Activated CD4-positive, CD25-positive, alpha-beta regulatory T cell treated with anti-CD3 and anti-CD28 coated beads, Interleukin-2, amount 50 U/mL, for 16 hours (primary cell): ENCODE results near the gene PRKCZ.

Experiments
- DNase-seq: peaks from one replicate; pipeline ENCODE4 v3.0.0-alpha.2; 2020; ENCODE audit warnings: low read depth, low spot score

Gene PRKCZ

DNA sequence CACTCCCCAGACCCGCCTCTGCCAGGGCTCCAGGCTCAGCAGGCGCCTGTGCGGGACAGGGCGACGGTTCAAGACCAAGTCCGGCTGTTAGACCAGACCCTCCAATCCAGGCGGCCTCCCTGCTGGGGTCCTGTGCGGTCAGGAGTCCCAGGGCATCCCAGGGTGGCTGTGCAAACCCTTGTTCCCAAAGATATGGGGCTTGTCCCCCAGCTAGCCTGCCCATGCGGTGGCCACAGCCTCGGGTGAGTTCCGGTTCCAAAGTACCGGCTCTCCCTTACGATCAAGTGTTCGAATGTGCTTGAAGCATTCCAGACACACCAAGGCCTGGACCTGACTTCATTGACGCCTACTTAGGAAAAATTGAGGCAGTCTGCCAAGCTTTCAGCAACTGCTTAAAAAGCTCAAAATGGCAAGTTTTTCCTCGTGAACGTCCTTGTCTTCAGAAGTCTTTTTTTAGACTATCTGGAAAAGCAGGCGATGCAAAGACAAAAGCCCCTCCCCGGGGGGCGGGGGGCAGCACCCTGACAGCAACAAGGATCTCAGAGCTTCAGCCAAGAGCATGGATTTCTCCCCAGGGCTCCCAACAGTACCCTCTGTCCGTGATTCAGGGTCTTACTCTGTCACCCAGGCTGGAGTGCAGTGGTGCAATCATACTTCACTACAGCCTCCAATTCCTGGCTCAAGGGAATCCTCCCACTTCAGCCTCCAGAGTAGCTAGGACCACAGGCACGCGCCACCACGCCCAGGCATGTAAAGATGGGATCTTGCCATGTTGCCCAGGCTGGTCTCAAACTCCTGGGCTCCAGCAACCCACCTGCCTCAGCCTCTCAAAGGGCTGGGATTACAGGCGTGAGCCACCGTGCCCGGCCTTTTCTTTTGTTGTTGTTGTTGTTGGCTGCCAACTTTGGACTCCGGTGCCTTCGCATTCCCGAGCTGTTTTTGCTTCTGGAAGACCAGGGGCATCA lies 142.1 kb downstream of the PRKCZ start:
- no peak for DNase-seq

DNA sequence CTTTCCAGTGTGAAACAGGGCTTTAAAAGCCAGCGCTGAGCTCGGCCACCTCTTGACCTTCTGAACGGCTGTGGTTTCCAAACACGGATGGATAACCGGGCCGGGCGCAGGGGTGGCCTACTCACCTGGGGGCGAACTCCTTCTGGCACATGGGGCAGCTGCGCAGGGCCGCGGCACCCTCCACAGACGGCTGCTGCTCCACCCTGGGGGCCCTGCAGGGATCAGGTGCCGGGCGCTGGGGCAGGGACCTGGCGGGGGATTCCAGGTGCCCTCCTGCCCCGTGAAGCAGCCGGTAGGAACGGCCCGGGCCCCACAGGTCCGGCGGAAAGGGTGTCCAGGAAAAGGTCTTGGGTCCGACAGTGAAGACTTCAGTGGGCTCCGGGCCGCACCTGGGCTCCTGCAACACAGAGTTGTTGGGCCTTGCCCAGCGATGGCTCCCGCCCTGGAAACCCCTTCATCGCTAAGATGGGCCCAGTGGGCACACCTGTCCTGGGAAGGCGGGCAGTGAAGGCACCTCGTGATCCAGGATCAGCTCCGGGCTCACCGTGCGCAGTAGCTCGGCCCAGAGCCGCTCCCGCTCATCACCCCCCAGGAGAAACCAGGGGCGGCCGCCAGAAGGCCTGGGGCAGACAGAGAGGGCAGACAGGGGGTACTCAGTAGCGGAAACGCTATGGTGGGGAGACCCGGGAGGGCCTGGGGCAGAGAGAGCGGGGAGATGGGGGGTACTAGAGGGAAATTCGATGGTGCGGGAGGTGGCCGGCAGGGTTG lies 143.5 kb downstream of the PRKCZ start:
- DNase-seq = no peak

DNA sequence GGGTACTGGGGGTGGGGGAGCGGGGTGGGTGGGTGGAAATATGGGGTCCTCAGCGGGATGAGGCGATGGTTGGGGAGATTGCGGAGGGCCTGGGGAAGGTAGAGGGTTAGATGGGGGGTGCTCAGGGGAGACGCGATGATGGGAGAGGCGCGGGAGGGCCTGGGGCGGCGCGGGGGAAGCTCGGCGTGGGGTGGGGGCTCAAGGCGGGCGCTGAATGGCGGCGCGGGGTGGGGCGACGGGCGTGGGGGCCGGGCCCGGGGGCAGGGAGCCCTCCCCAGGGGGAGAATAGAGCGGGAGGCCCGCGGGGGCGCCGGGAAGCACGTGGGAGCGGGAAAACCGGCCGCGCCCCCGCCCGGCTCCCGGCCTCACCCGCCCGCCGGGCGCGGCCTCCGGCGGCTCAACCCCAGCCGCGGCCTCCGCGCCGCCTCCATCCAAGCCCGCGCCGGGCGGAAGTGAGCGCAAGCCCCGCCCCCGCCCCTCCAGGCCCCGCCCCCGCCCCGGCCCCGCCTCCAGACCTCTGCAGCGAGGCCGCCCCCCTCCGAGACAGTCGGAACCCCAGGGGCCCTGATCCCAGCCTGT lies 144.2 kb downstream of the PRKCZ start, which contains the start of gene FAAP20:
Gene FAAP20 (minus strand): TSS at position 454 of the 579 bp plus-strand sequence. CDS start 23 bp downstream, at position 431.
- DNase-seq = peak; percentile 52

DNA sequence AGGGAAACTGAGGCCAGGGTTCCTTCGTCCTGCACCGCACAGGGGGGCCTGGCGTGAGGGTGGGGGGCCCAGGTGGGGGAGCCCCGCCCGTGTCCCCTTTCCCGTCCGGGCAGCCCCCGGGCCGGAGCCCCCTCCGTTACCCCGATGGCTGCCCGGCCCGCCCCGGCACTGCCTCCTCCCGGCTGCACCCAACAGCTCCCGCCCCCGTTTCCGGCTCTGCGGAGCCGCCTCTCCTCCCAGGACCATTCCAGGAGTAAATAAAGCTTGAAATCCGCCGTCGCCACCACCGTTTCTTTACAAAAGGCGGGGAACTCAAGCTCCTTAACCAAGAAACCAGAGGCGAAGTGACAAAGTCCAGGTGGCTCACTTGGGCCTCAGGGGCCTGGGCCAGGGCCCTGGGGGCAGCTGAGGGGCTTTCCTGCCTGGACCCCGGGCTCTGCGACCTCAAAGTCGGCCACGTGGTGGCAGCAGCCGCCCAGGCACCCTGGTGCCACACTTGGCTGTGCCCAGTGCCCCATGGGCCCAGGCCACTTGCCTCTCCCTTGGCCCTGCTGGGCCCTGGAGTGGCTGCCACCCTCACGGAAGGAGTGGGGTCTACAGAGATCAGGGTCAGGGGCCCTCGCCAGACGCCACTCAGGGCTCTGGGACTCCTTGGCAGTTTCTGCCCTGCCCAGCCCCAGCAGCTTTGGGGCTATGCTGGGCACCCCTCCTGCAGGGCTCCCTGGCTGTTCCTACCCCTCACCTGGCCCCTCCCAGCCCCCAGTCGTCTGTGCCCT lies 144.9 kb downstream of the PRKCZ start:
- peak; percentile 71 for DNase-seq

DNA sequence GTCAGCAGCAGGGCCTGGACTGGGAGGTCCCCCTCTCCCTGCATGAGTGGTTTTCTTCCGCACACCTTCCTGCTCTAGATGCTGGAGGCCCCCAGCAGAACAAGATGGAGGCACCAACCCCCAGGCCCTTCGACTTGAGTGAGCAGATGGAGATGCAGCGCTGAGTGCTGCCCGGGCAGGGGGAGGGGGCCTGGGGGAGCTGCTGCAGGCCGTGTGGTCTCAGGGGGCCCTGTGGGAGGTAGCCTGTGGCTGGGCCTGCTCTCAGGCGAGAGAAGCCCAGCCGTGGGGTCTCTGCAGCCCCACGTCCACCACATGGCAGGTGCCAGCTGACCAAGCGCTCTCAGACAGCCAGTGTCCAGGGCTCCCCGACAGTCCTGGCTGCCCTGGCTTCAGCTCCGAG lies 145.6 kb downstream of the PRKCZ start:
- no peak for DNase-seq

DNA sequence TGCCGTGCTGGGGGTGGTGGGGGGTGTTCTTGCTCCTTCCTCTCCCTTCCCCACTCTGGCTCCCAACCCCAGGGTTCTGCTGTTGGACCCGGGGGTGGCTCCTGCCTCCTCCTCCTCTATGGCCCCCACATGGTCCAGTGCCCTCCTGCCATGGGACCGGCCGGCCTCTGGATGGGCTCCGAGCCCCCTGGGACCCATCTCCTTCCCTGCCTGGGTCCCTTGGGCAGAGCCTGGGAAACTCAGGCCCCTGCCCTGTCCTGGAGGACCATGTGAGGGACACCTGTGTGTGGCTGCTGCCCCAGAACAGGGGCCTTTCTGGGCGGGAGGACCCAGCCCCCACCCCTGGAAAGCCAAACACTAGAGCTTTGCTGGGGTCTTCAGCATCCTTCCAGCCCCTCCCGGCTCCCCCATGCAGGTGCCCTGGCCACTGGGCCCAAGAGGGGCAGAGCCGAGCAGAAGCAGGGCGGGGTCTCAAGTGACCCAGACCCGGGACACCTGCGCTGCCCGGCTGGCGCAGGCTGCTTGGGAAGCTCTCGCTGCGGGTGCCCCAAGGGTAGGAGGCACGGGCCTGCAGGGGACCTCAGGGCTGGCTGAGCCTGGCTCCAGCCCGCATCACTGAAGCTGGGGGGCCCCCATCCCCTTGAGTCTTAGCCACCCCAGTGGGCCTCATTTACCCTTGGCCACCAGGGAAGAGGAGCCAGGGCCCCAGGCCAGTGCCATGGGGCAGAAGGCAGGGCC lies 146.9 kb downstream of the PRKCZ start:
- no peak for DNase-seq

DNA sequence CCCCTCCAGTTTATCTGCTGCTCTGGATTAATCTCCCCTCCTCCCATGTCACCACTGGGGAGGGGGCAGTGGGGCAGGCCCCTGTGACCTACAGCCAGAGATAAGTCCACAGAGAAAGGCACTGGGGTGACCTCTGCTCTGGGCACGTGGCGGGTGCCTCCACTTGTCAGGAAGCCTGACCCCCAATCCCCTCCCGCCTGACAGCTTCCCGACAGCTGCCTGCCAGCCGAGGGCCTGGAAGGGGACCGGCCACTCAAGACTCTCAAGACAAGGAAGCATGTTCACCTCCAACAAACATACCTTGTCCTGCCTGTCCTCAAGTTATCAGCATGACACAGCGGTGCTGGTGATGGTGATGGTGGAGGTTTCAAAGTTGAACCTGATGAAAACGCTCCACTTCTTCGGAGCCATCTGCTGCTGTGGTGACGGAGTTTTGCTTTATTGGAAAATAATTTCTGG lies 147.5 kb downstream of the PRKCZ start:
- no peak for DNase-seq

DNA sequence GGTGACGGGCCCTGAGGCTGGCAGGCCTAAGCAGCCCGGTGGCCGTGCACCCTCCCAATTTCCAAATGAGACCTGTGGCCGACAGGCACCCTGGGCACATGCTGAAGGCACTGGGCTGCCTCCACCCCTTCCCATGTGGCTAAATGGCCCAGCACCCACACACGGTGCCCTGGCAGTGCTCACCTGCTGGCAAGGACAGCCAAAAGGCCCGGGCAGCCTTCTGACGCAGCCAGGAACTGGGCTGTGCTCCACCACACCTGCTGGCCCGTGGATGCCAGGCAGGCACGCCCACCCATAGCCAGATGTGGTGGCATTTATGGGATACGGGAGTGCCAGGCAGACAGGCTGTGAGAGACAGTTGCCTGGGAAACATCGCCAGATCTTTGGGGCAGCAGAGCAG lies 148.4 kb downstream of the PRKCZ start:
- no peak for DNase-seq

DNA sequence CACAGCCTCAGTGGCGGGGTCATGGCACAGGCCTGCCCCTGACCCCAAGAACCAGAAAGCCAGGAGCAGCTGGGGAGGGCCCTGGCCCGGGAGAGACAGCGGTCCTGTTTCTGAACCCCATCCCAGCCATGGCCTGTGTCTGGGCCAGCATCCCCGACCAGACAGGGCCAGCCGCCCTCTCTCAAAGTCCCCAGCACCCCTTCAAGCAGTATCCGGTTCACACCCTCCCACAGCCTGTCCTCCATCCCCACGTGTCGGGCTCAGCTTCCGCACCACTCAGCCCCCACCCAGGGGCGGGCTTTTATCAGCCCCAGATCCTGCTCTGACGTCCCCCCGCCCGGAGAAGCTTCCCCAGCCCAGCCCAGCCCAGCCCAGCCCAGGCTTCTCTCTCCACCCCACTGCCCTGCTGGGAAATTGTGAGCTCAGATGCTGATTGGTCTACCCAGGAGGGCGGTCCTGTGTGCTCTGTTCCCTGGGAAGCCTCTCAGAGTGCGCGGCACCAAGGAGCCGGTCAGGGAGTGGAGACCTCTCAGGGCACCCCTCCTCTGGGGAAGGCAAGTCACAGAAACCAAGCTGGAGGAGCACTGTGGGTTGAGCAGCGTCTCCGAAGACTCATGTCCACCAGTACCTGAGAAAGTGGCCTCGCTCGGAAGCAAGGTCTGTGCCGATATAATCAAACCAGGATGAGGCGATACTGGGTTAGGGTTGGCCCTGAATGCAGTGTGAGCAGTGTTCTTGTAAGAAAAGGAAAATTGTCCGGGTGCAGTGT lies 149.0 kb downstream of the PRKCZ start:
- peak; percentile 65 for DNase-seq

DNA sequence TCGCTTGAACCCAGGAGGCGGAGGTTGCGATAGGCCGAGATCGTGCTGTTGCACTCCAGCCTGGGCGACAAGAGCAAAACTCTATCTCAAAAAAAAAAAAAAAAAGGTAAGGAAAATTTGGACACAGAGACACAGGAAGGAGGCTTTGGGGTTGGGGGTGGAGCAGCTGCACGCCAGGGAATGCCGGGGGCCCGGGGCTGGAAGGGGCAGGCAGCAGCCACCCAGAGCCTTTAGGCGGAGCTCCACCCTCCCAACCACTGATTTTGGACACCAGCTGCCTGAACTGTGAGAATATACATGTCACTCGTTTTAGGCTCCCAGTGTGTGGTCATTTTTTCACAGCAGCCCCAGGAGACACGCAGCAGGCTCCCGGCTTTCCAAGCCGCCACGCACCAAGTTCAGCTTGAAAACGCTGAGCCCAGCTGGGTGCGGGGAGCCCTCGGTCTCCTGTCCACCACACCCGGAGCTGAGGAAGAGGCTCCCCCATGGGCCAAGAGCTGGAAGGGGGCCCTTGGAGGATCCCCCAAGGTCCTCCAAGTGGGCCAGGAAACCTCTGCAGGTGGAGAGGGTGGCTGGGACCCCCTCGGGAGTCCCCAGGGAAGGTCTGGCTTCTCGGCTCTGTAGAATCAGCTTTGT lies 150.2 kb downstream of the PRKCZ start:
- DNase-seq = no peak

DNA sequence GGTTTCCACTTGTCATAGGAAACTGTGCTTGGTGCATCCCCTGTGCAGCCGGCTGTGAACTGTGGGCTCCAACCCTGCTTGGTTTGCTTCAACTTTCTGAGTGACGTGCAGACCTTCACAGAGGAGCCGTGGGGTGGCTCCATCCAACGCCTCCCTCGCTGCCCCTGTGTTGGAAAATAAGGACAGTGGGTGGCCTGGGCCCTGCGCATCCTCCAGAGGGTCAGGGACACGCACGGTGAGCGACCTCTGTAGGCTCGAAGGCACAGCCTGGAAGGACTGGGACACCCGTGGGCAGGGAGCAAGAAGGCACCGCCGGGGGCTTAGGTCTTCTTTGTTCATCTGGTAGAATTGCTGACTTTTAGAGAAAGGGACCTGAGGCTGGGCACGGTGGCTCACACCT lies 150.9 kb downstream of the PRKCZ start:
- DNase-seq = no peak

DNA sequence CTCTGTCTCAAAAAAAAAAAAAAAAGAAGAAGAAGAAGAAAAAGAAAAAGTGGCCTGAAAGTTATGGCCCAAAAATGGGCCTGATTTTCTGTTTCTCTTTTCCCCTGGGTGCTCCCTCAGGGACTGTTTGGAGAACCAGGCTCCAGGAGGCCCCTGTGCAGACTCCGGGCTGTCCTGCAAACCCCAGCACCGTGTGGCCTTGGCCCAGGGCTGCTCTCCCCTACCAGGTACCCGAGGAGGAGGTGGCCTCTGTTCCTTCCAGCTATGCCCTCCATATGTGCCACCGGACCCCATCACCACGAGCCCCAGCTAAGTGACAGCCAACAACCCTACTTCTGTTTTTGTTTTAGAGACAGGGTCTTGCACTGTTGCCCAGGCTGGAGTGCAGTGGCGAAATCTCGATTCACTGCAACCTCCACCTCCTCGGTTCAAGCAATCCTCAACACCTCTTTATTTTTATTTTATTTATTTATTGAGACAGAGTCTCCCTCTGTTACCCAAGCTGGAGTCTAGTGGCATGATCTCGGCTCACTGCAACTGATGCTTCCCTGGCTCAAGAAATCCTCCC lies 151.9 kb downstream of the PRKCZ start:
- DNase-seq = no peak

DNA sequence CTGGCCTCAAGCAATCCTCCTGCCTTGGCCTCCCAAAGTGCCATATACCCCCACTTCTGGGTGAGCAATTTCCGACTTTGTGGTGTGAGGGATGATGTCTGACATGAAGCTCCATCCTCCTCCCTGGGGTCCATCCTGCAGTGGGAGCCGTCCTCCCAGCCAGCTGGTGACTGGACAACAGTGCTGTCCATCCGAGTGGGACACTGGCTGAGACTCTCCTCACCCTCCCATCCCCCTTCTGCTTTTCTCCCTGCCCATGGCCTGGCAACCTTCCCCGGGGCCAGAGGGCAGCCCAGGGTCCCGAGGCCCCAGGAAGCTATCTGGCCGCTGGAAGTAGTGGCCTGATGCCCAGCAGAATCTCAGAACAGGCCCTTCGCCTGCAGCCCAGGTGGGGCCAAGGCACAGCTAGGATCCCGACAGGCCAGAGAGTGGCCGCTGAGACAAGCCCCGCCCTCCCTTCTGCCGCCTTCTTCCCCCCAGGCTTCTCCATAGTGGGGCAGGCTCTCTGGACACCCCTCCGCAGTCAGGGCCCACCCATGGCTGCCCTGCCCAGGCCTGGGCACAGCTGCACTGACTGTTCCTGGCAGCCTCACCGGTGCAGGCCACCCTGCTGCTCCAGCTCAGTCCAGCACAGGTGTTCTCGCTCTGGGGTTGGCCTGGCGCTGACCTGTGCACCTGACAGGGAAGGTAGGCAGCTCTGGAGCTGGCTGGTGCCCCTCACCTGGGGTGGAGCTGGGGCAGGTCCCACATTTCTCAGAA lies 152.8 kb downstream of the PRKCZ start:
- no peak for DNase-seq

DNA sequence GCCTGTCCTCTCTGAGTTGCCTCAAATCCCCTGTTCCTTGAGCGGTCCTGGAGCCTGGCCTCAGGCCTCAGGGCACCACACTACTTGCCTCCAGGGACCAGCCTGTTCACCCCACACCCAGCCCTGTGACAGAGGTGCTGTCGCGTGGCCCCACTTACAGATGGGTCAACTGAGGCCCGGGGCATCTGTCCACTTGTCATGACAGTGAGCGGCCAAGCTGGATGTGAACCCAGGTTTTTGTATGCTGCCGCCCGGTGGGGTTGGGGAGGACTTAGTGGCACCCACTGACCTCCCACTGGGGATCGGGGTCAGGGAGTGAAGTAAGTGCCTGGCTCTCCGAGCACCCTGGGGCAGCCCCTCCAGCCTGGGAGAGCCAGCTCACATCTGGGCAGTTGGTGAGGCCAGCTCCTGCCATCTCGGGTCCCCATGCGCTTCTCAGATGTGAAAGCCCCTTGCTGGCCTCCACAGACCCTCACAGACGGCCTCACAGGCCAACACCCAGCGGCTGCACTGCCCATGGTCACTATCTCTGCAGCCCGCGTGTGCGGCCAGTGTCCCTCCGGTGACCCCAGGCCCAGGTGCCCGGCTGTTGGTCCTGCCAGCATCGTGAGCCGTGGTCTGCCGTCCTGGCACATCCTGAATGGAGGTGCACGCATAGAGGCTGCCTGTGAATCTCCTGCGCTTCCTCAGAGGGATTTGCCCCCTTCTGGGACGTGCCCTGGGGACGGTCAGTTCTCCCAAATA lies 153.6 kb downstream of the PRKCZ start:
- DNase-seq = no peak

DNA sequence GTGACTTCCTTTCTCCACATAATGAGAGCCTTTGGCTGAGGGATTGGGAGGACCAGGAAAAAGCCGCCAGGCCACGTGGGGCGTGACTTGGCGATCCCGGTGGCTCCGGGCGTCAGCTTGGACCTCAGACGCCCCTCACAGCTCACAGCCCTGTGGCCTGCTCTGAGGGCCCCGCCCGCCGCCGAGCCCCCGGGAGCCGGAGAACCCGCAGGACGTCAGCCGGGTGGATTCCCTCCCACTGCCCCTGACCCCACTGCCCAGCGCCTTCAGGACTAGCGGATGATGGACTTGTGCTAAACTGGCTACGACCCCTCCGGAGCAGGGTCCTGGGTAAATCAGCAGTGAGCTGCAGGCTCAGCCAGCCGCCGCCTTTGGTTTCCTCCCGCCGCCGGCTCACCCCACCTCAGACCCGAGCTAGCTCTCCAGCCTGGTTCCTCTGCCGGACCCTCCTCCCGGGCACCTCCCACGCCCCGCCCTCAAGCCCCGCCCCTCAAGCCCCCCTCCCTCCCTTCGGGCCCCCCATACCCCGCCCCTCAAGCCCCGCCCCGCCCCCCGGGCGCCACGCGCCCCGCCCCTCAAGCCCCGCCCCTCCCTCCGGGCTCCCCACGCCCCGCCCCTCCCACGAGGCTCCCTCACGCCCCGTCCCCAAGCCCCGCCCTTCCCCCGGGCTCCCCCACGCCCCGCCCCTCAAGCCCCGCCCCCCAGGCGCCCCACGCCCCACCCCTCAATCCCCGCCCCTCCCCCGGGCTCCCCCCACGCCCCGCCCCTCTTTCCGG lies 154.4 kb downstream of the PRKCZ start:
- no peak for DNase-seq

DNA sequence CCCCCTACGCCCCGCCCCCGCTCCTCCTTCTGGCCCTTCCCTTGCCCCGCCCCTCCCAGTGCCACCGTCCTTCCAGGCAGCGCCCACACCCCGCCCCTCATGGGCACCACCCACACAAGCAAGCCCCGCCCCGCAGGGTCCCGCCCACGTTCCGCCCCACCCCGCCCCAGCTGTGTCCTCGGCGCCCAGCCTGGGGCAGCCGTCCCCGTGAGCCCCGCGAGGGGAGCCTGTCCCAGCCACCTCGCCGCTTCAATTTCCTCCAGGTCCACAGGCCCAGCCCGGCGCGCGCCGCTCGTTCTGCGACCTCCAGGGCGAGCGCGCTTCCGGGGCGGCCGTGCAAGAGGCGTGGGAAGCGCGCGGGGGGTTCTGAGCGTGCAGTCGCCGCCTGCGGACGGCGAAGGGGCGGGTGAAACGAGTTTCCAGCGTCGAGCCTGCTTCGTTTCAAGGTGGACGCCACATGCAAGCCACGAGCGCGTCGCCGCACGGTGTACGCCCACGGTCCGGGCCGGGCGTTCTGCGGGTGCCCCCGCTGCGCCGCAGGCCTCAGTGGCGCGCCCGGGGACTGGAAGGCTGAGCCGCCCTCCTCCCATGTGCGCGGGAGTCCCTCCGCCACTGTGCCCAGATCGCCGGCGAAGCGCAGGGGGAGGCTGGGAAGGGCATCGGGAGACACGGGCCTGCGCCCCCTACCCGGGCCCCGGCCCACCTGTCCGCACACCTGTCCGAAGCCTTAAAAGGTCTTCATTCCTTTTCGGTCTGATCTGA lies 155.2 kb downstream of the PRKCZ start:
- DNase-seq = peak; percentile 86
